Fibroblast of mammary gland (primary cell): Measurements from ENCODE around the gene ZNG1B.
A peak's percentile ranks its signal among the peaks of the same experiment; 100 is the strongest.
"Not testable (repeated sequence)": the region's sequence is repeated elsewhere in the genome, so short reads cannot be mapped to it uniquely, and the experiment has no call there.

Experiments used
- DNase-seq: peaks from one replicate; pipeline ENCODE4 v3.0.0-alpha.2; 2010; ENCODE audit warnings: low read depth
- H3K4me3 ChIP-seq: 2 replicates; pipeline ENCODE4 v1.5.1; 2011; ENCODE audit warnings: low read depth, mild to moderate bottlenecking, low read length, moderate library complexity; ENCODE audit not compliant: control insufficient read depth

ZNG1B gene

GRCh38 chr2:113498365-113498764, 60.9 kb downstream of the ZNG1B start, which contains the start of gene FOXD4L1:
TSS of gene FOXD4L1 (plus strand) at chr2:113498665. CDS start at chr2:113499257, 592 bp downstream.
- not testable (repeated sequence) for DNase-seq, H3K4me3 ChIP-seq

- H3K4me3 ChIP-seq, DNase-seq: not testable (repeated sequence)
Measured at GRCh38 chr2:113499019-113499885, 61.8 kb downstream of the ZNG1B start.

GRCh38 chr2:113499886-113500722, 62.6 kb downstream of the ZNG1B start:
- not testable (repeated sequence) for H3K4me3 ChIP-seq, DNase-seq

- DNase-seq, H3K4me3 ChIP-seq: not testable (repeated sequence)
Measured at GRCh38 chr2:113500723-113501038, 63.2 kb downstream of the ZNG1B start.

- H3K4me3 ChIP-seq = peak overlapping the region; percentile 28
- not testable (repeated sequence) for DNase-seq
Measured at GRCh38 chr2:113502216-113503093, 65.0 kb downstream of the ZNG1B start.

GRCh38 chr2:113503094-113504042, 65.9 kb downstream of the ZNG1B start:
- peak overlapping the region; percentile 28 for H3K4me3 ChIP-seq
- DNase-seq = peak; percentile 3

GRCh38 chr2:113504081-113504480, 66.6 kb downstream of the ZNG1B start:
- DNase-seq, H3K4me3 ChIP-seq: not testable (repeated sequence)

GRCh38 chr2:113507394-113508140, 70.1 kb downstream of the ZNG1B start:
- DNase-seq, H3K4me3 ChIP-seq: not testable (repeated sequence)

GRCh38 chr2:113508187-113508586, 70.7 kb downstream of the ZNG1B start:
- DNase-seq, H3K4me3 ChIP-seq: not testable (repeated sequence)

GRCh38 chr2:113510913-113511312, 73.4 kb downstream of the ZNG1B start:
- not testable (repeated sequence) for DNase-seq, H3K4me3 ChIP-seq

- not testable (repeated sequence) for H3K4me3 ChIP-seq, DNase-seq
Measured at GRCh38 chr2:113511859-113512258, 74.4 kb downstream of the ZNG1B start.

- H3K4me3 ChIP-seq, DNase-seq: not testable (repeated sequence)
Measured at GRCh38 chr2:113515457-113515856, 78.0 kb downstream of the ZNG1B start.

GRCh38 chr2:113515995-113516394, 78.5 kb downstream of the ZNG1B start:
- H3K4me3 ChIP-seq, DNase-seq: not testable (repeated sequence)

- H3K4me3 ChIP-seq, DNase-seq: not testable (repeated sequence)
Measured at GRCh38 chr2:113517025-113517424, 79.5 kb downstream of the ZNG1B start.

- H3K4me3 ChIP-seq, DNase-seq: not testable (repeated sequence)
Measured at GRCh38 chr2:113520837-113521236, 83.3 kb downstream of the ZNG1B start.

- DNase-seq = not testable (repeated sequence)
Measured at GRCh38 chr2:113521492-113521891, 84.0 kb downstream of the ZNG1B start.

GRCh38 chr2:113524986-113525385, 87.5 kb downstream of the ZNG1B start:
- not testable (repeated sequence) for DNase-seq, H3K4me3 ChIP-seq

More at GRCh38 chr2:113521492-113521891, 84.0 kb downstream of the ZNG1B start:
- H3K4me3 ChIP-seq = not testable (repeated sequence)
